GM18873 (cell line): ENCODE results near the gene ZNF618.
"Not testable (repeated sequence)": the region's sequence is repeated elsewhere in the genome, so short reads cannot be mapped to it uniquely, and the experiment has no call there.

Source experiments
- ATAC-seq: cut with Tn5 transposase; IDR thresholded peaks from one replicate; pipeline ENCODE4 v1.9.1; 2021; ENCODE audit warnings: mild to moderate bottlenecking, moderate library complexity, moderate number of reproducible peaks; ENCODE audit not compliant: unreplicated experiment, low FRiP score

ZNF618 gene

GRCh38 chr9:114072184-114073140, 196.4 kb downstream of the ZNF618 start:
- ATAC-seq: no peak

DNA sequence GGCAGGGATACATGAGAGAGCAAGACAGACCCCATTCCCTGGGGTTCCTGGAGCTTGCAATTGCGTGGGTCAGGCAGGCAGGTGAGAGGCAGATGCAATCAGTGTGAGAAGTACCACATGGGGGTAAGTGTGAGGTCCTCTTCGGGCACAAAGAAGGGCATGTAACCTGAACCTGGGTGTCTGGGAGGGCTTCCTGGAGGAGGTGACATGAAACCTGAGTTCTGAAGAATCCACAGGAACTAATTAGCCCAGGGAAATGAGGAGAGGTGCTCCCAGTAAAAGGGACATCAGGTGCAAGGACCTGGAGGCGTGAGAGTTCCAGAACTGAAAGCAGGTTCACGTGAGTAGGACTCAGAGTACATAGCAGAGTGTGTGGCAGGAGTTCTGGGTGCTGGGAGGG, 199.5 kb downstream of the ZNF618 start:
- no peak for ATAC-seq

GRCh38 chr9:114076237-114077161, 200.4 kb downstream of the ZNF618 start:
- no peak for ATAC-seq

DNA sequence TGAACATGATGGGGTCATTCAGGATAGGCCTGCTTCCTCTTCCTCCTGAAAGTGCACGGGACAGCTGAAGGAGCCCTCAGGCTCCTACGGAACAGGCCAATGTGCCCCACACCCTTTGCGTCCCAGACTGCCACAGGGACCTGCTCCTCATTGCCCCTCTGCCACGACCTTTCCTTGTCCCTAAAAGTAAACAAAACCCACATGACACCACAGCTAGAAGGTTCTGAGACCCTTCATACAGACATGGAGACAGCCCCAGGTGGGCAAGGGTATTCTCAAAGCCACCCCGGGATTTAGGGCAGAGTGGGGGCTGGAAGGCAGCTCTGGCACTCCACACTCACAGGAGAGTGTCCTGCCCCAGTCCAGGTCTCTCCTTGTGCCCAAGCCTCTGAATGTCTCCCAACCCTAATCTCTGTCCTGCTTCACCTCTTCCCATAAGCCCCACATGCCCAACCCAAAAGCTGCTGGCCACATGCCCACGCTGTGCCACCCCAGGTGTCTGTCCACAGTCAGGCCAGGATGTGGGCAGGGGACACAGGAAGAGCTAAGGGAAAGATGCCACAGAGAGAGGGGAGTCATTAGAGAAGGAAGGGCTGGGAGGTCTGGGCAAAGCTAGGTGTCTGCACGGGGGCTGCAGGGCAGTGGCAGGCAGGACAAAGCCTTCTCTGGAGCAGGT, 201.2 kb downstream of the ZNF618 start:
- ATAC-seq: no peak

DNA sequence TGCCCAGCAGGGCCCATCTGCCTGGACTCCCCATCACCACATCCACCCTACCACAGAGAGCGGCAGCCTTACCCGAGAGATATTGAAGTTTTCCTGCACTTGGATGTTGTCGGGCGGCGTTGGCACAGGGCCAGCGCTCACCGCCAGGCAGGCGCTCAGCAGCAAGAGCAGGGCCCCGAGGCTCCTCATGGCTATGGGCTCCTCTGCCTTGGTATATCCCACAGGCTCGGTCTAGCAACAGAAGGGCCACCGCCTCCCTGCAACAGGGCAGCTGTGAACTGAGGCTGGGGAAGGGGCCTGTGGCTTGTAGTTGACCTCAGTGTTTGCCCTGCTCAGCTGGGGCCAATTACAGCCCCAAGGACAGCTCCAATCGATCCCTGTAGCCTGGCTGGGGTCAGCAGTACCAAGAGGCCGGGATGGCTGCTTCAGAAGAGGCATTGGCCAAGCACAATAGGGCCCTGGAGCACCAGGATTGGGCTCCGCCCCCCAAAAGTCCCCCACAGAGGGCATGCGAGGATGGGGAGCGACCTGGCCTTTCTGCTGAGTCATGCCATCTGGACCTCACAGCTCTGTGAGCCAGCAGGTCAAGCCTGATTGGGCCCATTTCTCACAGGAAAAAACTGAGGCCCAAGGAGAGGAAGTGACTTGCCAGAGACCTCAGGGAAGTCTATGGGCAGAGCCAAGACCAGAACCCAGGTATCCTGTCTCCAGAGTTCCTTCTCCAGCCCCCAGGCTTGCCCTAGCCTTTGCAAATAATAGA, 202.1 kb downstream of the ZNF618 start, which contains the start of gene AMBP:
AMBP (minus strand) TSS at position 280 of the 760 bp plus-strand sequence; CDS start at position 189, 91 bp downstream.
- ATAC-seq: no peak

- ATAC-seq: no peak
These were observed 202.7 kb downstream of the ZNF618 start for GRCh38 chr9:114078781-114079156.

- ATAC-seq: no peak
These were observed 204.2 kb downstream of the ZNF618 start for GRCh38 chr9:114080195-114080772.

DNA sequence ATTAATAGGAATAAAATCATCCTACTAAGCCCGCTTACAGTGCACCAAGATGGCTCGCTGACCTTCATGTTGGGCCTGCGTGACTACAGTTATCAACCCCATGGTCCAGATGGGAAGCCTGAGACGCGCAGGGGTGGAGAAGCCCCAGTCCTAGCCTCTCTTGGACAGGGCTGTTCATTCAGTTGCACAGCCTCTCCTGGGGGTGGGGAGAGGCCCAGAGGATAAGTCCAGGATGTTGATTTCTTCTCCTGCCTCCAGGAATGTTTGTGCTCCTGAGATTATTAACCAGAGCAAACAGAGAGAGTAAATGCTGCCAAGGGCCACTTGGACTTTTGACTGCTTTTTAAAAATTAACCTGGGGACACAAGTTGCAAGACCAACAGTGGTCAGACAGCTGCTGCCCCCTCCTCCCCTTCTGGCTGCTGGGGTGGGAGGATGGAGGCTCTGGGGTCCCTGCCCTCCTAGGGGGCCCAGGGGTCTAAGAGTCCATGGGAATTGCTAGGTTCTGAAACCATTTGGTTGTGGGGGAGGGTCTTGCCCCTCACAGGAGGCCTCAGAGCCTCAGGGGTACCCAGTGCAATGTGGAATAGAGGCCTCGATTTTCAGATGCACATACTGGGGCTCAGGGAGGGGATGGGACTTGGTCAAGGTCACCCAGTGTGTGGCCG, 204.8 kb downstream of the ZNF618 start:
- no peak for ATAC-seq

- ATAC-seq: no peak
These were observed 205.4 kb downstream of the ZNF618 start for GRCh38 chr9:114081441-114082016.

DNA sequence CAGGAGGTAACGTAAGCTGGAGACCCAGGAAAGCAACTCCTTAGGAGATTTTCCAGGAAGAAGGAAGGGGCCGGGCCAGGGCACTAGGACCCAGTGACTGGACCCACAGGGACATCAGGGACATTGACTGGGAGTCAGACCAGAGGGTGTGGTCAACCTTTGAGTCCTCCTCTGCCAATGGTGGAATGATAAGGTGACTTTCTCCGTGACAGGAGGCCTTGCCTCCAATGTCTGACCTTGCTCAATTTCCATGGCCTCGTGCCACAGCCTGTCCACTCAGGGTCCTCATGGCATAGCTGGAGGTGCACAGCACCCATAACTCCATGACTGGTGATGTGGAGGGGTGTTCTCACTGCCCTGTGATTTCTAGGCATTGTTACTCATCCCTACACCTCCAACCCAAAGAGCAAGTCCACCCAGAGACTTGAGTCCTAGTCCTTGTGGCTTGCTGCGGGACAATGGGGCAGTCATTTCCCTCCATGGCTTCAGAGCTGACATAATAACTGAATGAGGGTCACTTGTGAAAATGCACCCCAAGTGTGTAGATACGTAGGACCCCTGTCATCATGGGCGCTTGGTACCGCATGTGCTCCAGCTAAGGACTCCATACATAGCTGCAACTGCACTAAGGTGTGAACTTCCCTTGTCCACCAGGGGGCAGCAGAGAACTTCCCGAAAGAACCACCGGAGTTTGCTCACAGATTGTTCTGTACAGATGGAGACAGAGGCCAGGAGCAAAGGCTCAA, 206.1 kb downstream of the ZNF618 start:
- ATAC-seq: no peak

- ATAC-seq: not testable (repeated sequence)
These were observed 206.8 kb downstream of the ZNF618 start for GRCh38 chr9:114082763-114083412.

DNA sequence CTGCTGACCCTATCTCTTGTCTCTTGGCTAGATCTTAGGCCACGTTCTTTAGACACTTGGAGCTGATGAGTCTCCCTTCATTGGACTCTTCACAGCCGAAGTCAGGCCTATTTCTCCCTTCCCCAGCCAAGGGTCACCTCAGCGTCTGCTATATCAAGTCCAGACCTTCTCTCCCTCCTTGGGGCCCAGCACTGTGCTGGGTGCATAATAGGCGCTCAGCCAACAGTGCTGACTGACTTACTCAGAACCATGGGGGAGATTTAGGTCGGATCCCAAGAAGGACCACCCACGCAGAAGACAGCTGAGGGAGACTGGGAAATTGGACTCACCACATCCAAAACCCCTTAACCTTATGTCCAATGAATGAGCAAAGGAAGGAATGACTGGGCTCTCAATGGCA, 207.6 kb downstream of the ZNF618 start:
- ATAC-seq: no peak

GRCh38 chr9:114084282-114085073, 208.4 kb downstream of the ZNF618 start:
- ATAC-seq: no peak

GRCh38 chr9:114085387-114085789, 209.3 kb downstream of the ZNF618 start:
- no peak for ATAC-seq

GRCh38 chr9:114086009-114086408, 209.9 kb downstream of the ZNF618 start:
- ATAC-seq: no peak

GRCh38 chr9:114086607-114087006, 210.5 kb downstream of the ZNF618 start:
- no peak for ATAC-seq

- ATAC-seq: no peak
These were observed 211.6 kb downstream of the ZNF618 start for GRCh38 chr9:114087721-114088120.
